HG02870 (cell line): ENCODE results near the gene ECI1.

Experiments
- ATAC-seq: cut with Tn5 transposase; IDR thresholded peaks from one replicate; pipeline ENCODE4 v1.9.1; 2021; ENCODE audit warnings: mild to moderate bottlenecking, moderate library complexity; ENCODE audit not compliant: unreplicated experiment

ECI1 gene

GRCh38 chr16:2197765-2198164, 53.6 kb downstream of the ECI1 start:
- ATAC-seq, result no peak

- no peak for ATAC-seq
Observed at GRCh38 chr16:2196981-2197511, 54.3 kb downstream of the ECI1 start.

- no peak for ATAC-seq
Observed at GRCh38 chr16:2196162-2196980, 55.0 kb downstream of the ECI1 start, which contains the start of gene CASKIN1. Gene CASKIN1 (minus strand): TSS chr16:2196605. CDS start chr16:2196432, 173 bp downstream.

- no peak for ATAC-seq
Observed at GRCh38 chr16:2195322-2196161, 55.8 kb downstream of the ECI1 start.

- no peak for ATAC-seq
Observed at GRCh38 chr16:2194852-2195321, 56.5 kb downstream of the ECI1 start.

- ATAC-seq, result no peak
Observed at GRCh38 chr16:2194166-2194834, 57.1 kb downstream of the ECI1 start.

- no peak for ATAC-seq
Observed at GRCh38 chr16:2191446-2191706, 60.0 kb downstream of the ECI1 start.

GRCh38 chr16:2190659-2191445, 60.5 kb downstream of the ECI1 start:
- ATAC-seq, result no peak

- ATAC-seq, result no peak
Observed at GRCh38 chr16:2190002-2190658, 61.3 kb downstream of the ECI1 start.
